Activated CD4-positive, alpha-beta T cell treated with anti-CD3 and anti-CD28 coated beads for 24 hours (primary cell): ENCODE data around the gene DGKE.

Experiments
- DNase-seq, 2 donors: peaks; one replicate each; pipeline ENCODE4 v3.0.0-alpha.2; 2020; ENCODE audit warnings: low read depth in 2 of 2

Gene DGKE

GRCh38 chr17:56833809-56834379, at the start of gene DGKE, which contains the start of gene C17orf67:
Gene DGKE, plus strand, starts transcription at chr17:56834151. Its CDS starts 645 bp downstream, at chr17:56834796.
Gene C17orf67, minus strand, starts transcription at chr17:56833920. Its CDS starts 18,110 bp downstream, at chr17:56815810.
- peak; percentile 99 to 100 for DNase-seq

GRCh38 chr17:56785405-56785804, 48.5 kb upstream of the DGKE start:
- no peak for DNase-seq

GRCh38 chr17:56785997-56786680, 47.8 kb upstream of the DGKE start:
- DNase-seq = no peak

GRCh38 chr17:56786989-56787482, 46.9 kb upstream of the DGKE start:
- DNase-seq = peak; percentile 23 to 40

GRCh38 chr17:56792267-56792666, 41.7 kb upstream of the DGKE start:
- no peak for DNase-seq

- DNase-seq = no peak
These were observed 40.4 kb upstream of the DGKE start for GRCh38 chr17:56793531-56793930.

GRCh38 chr17:56793957-56794356, 40.0 kb upstream of the DGKE start:
- no peak for DNase-seq

GRCh38 chr17:56795221-56795865, 38.6 kb upstream of the DGKE start:
- no peak for DNase-seq

GRCh38 chr17:56796536-56796935, 37.4 kb upstream of the DGKE start:
- DNase-seq = no peak

- no peak for DNase-seq
These were observed 35.0 kb upstream of the DGKE start for GRCh38 chr17:56798916-56799315.

GRCh38 chr17:56801459-56802178, 32.3 kb upstream of the DGKE start:
- no peak for DNase-seq

- no peak for DNase-seq
These were observed 30.9 kb upstream of the DGKE start for GRCh38 chr17:56803071-56803470.

GRCh38 chr17:56804454-56804853, 29.5 kb upstream of the DGKE start:
- DNase-seq = no peak

- DNase-seq = no peak
These were observed 27.0 kb upstream of the DGKE start for GRCh38 chr17:56806949-56807348.

- DNase-seq = no peak
These were observed 26.2 kb upstream of the DGKE start for GRCh38 chr17:56807723-56808122.

GRCh38 chr17:56808503-56808902, 25.4 kb upstream of the DGKE start:
- DNase-seq = no peak

GRCh38 chr17:56809106-56809819, 24.7 kb upstream of the DGKE start:
- no peak for DNase-seq

- no peak for DNase-seq
These were observed 24.2 kb upstream of the DGKE start for GRCh38 chr17:56809820-56810179.

GRCh38 chr17:56810343-56810742, 23.6 kb upstream of the DGKE start:
- no peak for DNase-seq

GRCh38 chr17:56810891-56811775, 22.8 kb upstream of the DGKE start:
- no peak for DNase-seq
